Measurements from ENCODE around the gene ACSS2. TPM values are rescaled to one million over a fixed set of nuclear protein-coding genes. Genes with fewer than 3 reads are reported as not detected.

Gene ACSS2
- total and polyA plus RNA-seq, 2 of the 8 experiments (the other 6 are each of a cell fraction or from before 2014, with no cell fraction given), result 17.7 to 24.2 TPM

DNA sequence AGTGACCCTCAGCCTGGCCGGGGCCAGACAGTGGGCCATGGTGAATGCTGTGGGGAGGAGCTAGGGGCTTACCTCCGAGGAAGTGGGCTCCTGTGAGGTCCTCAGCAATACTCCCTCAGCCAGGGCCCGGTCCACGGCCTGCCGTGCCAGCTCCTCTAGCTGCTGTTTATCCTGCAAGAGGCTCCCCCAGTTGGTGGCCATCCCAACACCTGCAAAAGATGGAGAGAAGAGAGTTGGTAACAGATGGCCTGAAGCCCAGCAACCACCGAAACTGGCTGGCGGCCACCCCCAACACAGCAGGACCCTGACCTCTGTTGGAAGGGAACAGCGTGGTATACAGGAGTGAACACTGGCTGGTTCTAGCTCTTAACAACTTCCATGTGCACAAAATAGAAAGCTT, 75.2 kb downstream of the ACSS2 start:
- Histone ChIP-seq H3K4me3 (ENCODE audit: extremely low read depth in 1 of 4, insufficient read depth in 2 of 4, low read depth in 3 of 4, low read length in 4 of 4) (no peak overlapping the region), H3K4me2 (ENCODE audit: insufficient read depth in 1 of 2, low read depth in 2 of 2, low read length in 2 of 2) (no peak overlapping the region), H2BK120ac (replicated peaks; ENCODE audit: low read depth, low read length) (no peak overlapping the region), H3K27me3 (replicated peaks in 1 of 4; ENCODE audit: control insufficient read depth in 3 of 4, extremely low read depth in 1 of 4, insufficient read depth in 3 of 4, low read length in 3 of 4) (peaks cover 0 to 5% (median 1%) of the 10 kb centered on the region in 4 experiments; a peak in 3 of 7 replicates), H2BK15ac (ENCODE audit: low read length) (no peak overlapping the region), H3K4me1 (replicated peaks in 1 of 4; ENCODE audit: control insufficient read depth in 3 of 4, insufficient read depth in 4 of 4, low read length in 3 of 4) (peaks cover 0 to 10% (median 0%) of the 10 kb centered on the region in 4 experiments; a peak in 2 of 7 replicates), H3K79me2 (ENCODE audit: control insufficient read depth in 1 of 2, insufficient read depth in 2 of 2, low read length in 2 of 2) (no peaks in the 10 kb centered on the region), H3K27ac (ENCODE audit: low read depth, low read length) (0 out of 2 replicates have a peak overlapping the region, but pooled peaks have one; percentile 40), H2BK5ac (ENCODE audit: low read depth, low read length) (no peak overlapping the region), H3K23me2 (ENCODE audit: low read depth, low read length) (peaks cover 4% of the 10 kb centered on the region; the same call in 1 of the 2 replicates), H3K56ac (replicated peaks; ENCODE audit: insufficient read length, low read depth, low read length) (no peak overlapping the region), H4K8ac (ENCODE audit: extremely low read depth, insufficient read depth, low read length) (no peak overlapping the region), H2AFZ (ENCODE audit: low read length) (no peak overlapping the region), H3K79me1 (ENCODE audit: low read depth, low read length) (no peaks in the 10 kb centered on the region), H2BK12ac (ENCODE audit: low read depth, low read length) (no peak overlapping the region), H2BK20ac (ENCODE audit: low read length) (no peak overlapping the region), H4K91ac (replicated peaks; ENCODE audit: insufficient read length, low read length) (no peak overlapping the region), H3K4ac (replicated peaks; ENCODE audit: insufficient read length, low read depth, low read length) (no peak overlapping the region), H3K36me3 (ENCODE audit: control insufficient read depth in 2 of 4, insufficient read depth in 4 of 4, low read length in 3 of 4) (peaks cover 0 to 6% (median 1%) of the 10 kb centered on the region in 4 experiments; a peak in 2 of 8 replicates), H3K9ac (replicated peaks in 1 of 4; ENCODE audit: extremely low read depth in 1 of 4, low read depth in 3 of 4, low read length in 3 of 4) (no peak overlapping the region), H3K14ac (ENCODE audit: insufficient read length) (no peak overlapping the region), H2AK5ac (ENCODE audit: low read depth, low read length) (no peak overlapping the region), H3K23ac (ENCODE audit: insufficient read length) (no peak overlapping the region), H3K9me3 (ENCODE audit: insufficient read depth in 2 of 2, low read depth in 1 of 2, low read length in 1 of 2) (no peaks in the 10 kb centered on the region), H4K5ac (ENCODE audit: insufficient read length, low read depth, low read length) (no peak overlapping the region), H3K18ac (ENCODE audit: extremely low read depth, low read length) (no peak overlapping the region), H4K20me1 (replicated peaks in 1 of 2; ENCODE audit: control insufficient read depth in 1 of 2, insufficient read depth in 2 of 2, low read length in 2 of 2) (peaks cover 0 to 2% of the 10 kb centered on the region in 2 experiments)
- FAIRE-seq (no peak), DNase-seq (ENCODE audit: low read depth in 1 of 2, low spot score in 2 of 2) (no peak)
- 87% methylated on average over 8 of the region's 8 CpGs; no CpG with 5 or more reads in 1 of the 2 experiments for WGBS, 2 experiments (ENCODE audit: extremely low coverage in 1 of 2, insufficient coverage in 1 of 2, insufficient read length in 1 of 2, insufficient replicate concordance in 2 of 2, low coverage in 1 of 2, low lambda C conversion rate in 2 of 2, missing lambda C conversion rate in 1 of 2)
- ChIA-PET CTCF (ENCODE audit: partially characterized antibody) (interaction anchor here (0.6 to 3.7 kb wide), 5 partner anchors 8 to 117 kb away, joined by 3 to 18 read pairs (median 3); no protein-coding TSS in a partner anchor), POLR2A (ENCODE audit: partially characterized antibody) (interaction anchor here (1.3 to 3.3 kb wide), 3 partner anchors 9 to 29 kb away, joined by 4 to 16 read pairs (median 9); no protein-coding TSS in a partner anchor)
- TF ChIP-seq, protein P1, sequence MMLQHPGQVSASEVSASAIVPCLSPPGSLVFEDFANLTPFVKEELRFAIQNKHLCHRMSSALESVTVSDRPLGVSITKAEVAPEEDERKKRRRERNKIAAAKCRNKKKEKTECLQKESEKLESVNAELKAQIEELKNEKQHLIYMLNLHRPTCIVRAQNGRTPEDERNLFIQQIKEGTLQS (IDR thresholded peaks at IDR 0.05; ENCODE audit: insufficient read depth, low read depth, low read length), result no peak
- TF ChIP-seq, protein P2, sequence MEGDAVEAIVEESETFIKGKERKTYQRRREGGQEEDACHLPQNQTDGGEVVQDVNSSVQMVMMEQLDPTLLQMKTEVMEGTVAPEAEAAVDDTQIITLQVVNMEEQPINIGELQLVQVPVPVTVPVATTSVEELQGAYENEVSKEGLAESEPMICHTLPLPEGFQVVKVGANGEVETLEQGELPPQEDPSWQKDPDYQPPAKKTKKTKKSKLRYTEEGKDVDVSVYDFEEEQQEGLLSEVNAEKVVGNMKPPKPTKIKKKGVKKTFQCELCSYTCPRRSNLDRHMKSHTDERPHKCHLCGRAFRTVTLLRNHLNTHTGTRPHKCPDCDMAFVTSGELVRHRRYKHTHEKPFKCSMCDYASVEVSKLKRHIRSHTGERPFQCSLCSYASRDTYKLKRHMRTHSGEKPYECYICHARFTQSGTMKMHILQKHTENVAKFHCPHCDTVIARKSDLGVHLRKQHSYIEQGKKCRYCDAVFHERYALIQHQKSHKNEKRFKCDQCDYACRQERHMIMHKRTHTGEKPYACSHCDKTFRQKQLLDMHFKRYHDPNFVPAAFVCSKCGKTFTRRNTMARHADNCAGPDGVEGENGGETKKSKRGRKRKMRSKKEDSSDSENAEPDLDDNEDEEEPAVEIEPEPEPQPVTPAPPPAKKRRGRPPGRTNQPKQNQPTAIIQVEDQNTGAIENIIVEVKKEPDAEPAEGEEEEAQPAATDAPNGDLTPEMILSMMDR (IDR thresholded peaks at IDR 0.05; ENCODE audit: control extremely low read depth in 1 of 3, insufficient read depth in 1 of 3, low read depth in 1 of 3, low read length in 3 of 3), result no peak
- TF ChIP-seq HDAC2 (IDR thresholded peaks at IDR 0.05; ENCODE audit: borderline replicate concordance in 1 of 2, low read depth in 2 of 2, low read length in 2 of 2) (no peak), CBX5 (IDR thresholded peaks at IDR 0.05; ENCODE audit: low read depth, low read length) (no peak), RAD21 (IDR thresholded peaks at IDR 0.05 in 1 of 2, conservative IDR thresholded peaks at IDR 0.05 in 1 of 2; ENCODE audit: low read depth in 2 of 2, low read length in 2 of 2) (no peak), ZNF274 (IDR thresholded peaks at IDR 0.05; ENCODE audit: borderline replicate concordance, extremely low read depth, low read length) (no peak), BRCA1 (IDR thresholded peaks at IDR 0.05; ENCODE audit: low read depth, low read length) (no peak), KDM5A (IDR thresholded peaks at IDR 0.05; ENCODE audit: low read length) (no peak)
